Activated B cell treated with CpG ODN at 0.5 μM for 24 hours (primary cell): ENCODE data around the gene USP37. TPM values are rescaled to one million over a fixed set of nuclear protein-coding genes. Genes with fewer than 3 reads are reported as not detected.

Experiments
- ATAC-seq: fragments of 200-7000 bp; cut with Tn5 transposase; one replicate; pipeline ENCODE4 v1.10.0; 2021; ENCODE audit warnings: low read depth, mild to moderate bottlenecking, moderate library complexity
- CTCF ChIA-PET: fragments of 350-600 bp; sonication (Branson Sonifier 250); formaldehyde crosslinking; loops from one replicate; lab custom pipeline; 2021; ENCODE audit warnings: antibody characterized with exemption; lab: Charles Lee
- POLR2A ChIA-PET: fragments of 350-600 bp; sonication (Branson Sonifier 250); formaldehyde crosslinking; loops from one replicate; lab custom pipeline; 2021; ENCODE audit warnings: antibody characterized with exemption; lab: Charles Lee
- DNase-seq: peaks from one replicate; pipeline ENCODE4 v3.0.0; 2022
- H3K27ac Mint-ChIP-seq: one replicate; pipeline ENCODE4 v1.8.0; 2020; ENCODE audit warnings: mixed read lengths
- H3K27me3 Mint-ChIP-seq: one replicate; pipeline ENCODE4 v1.8.0; 2021; ENCODE audit warnings: mixed read lengths
- H3K36me3 Mint-ChIP-seq: one replicate; pipeline ENCODE4 v1.8.0; 2021; ENCODE audit warnings: low read depth, mixed read lengths
- H3K4me1 Mint-ChIP-seq: one replicate; pipeline ENCODE4 v1.8.0; 2021; ENCODE audit warnings: mixed read lengths
- H3K4me3 Mint-ChIP-seq: one replicate; pipeline ENCODE4 v1.8.0; 2020; ENCODE audit warnings: mild to moderate bottlenecking, mixed read lengths
- H3K9me3 Mint-ChIP-seq: one replicate; pipeline ENCODE4 v1.8.0; 2020; ENCODE audit warnings: mixed read lengths
- CTCF ChIP-seq: fragments of 200-600 bp; IDR thresholded peaks from one replicate; pipeline ENCODE4 v1.8.0; 2022; ENCODE audit warnings: antibody characterized with exemption, mild to moderate bottlenecking
- intact Hi-C: fragments of 100-400 bp; cut with micrococcal nuclease; formaldehyde crosslinking; loops from one replicate; pipeline ENCODE4 v1.15.1; 2024
- total RNA-seq: library from RNA; stranded (reverse); gene quantifications from 2 replicates; pipeline ENCODE4 v1.2.3, GENCODE V29; 2022

Gene USP37
- total RNA-seq, 1 donor from 2014 or later = 23.1 TPM

- Mint-ChIP-seq H3K9me3 (no peaks in the 10 kb centered on the region), H3K36me3 (peaks cover 37% of the 10 kb centered on the region), H3K4me3 (no peak overlapping the region), H3K27me3 (no peaks in the 10 kb centered on the region), H3K4me1 (no peaks in the 10 kb centered on the region), H3K27ac (no peak overlapping the region)
- intact Hi-C loops = no loop called here
- no peak for ATAC-seq
- ChIA-PET CTCF (no interaction called here), POLR2A (interaction anchor here (0.6 kb wide), 1 partner anchor 10 kb away, joined by 3 read pairs; no protein-coding TSS in a partner anchor)
- DNase-seq = no peak
- no peak for TF ChIP-seq CTCF
Measured at GRCh38 chr2:218445602-218446001, 122.5 kb downstream of the USP37 start.

DNA sequence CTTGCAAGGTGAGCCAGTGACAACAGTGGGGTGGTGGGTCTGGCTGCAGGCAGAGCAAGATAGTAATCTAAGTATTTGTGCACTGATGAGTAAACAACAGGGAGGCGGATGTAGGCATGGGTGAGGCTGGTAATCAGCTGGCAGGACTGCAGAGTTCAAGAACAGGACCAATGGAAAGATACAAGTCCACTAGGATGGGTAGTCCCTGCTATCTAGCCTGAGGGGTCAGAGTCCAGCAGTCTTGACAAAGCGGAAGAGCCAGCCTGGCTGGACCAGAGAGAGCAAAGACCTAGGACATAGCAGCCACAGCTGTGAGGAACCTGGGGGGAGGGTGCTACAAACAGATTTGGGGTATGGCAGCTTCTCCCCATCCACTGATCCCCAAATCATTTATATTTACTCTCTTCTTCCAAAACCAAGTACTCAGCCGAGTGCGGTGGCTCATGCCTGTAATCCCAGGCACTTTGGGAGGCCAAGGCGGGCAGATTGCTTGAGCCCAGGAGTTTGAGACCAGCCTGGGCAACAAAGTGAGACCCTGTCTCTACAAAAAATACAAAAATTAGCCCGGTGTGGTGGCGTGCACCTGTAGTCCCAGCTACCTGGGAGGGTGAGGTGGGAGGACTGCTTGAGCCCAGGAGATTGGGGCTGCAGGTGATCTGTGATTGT, 123.3 kb downstream of the USP37 start:
- Mint-ChIP-seq H3K27ac (no peak overlapping the region), H3K4me1 (no peaks in the 10 kb centered on the region), H3K4me3 (no peak overlapping the region), H3K36me3 (peaks cover 30% of the 10 kb centered on the region), H3K9me3 (no peaks in the 10 kb centered on the region), H3K27me3 (no peaks in the 10 kb centered on the region)
- POLR2A ChIA-PET = no interaction called here
- ATAC-seq (no peak), DNase-seq (no peak)
- no peak for TF ChIP-seq CTCF
- intact Hi-C loops = no loop called here
- CTCF ChIA-PET = no interaction called here

DNA sequence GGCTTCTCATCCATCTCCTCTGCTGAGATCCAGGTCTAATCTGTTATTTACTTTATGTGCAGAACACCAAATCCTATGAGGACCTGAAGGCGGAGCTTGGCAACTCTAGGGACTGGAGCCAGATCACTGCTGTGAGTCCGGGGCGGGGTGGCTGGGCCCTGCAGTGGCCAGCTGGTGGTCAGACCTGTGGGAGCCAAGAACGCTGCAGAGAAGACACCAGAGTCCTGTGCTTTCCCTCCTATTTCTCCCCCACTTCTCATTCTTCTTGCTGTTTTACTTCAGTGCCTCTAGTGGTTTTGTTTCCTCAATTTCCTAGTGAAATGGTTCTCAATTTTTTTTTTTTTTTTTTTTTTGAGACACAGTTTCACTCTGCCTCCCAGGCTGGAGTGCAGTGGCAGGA, 129.6 kb downstream of the USP37 start:
- no peak for DNase-seq
- Mint-ChIP-seq H3K9me3 (no peaks in the 10 kb centered on the region), H3K27me3 (no peaks in the 10 kb centered on the region), H3K36me3 (no peaks in the 10 kb centered on the region), H3K4me3 (no peak overlapping the region), H3K4me1 (peaks cover 20% of the 10 kb centered on the region), H3K27ac (no peak overlapping the region)
- POLR2A ChIA-PET = no interaction called here
- intact Hi-C loops = no loop called here
- no peak for ATAC-seq
- CTCF ChIA-PET = no interaction called here
- no peak for TF ChIP-seq CTCF

DNA sequence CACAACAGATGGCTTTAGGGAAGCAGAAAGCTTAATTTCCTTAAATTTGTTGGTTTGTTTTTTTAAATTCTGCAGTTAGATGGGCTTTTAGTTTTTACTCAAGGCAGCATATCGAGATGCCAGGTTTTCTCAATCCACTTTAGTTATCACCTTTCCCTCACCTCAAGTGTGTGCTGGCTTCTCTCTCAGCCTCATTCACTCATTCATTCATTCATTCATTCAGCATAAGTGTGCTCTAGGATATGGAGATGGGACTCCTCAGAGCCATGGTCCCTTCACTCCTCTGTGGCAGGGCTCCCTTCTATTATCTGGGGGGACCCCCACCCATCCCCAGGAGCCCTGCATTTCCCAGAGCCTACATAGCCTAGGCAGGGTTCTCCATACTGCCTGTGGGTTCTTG, 130.2 kb downstream of the USP37 start:
- no peak for TF ChIP-seq CTCF
- POLR2A ChIA-PET = interaction anchor here (0.6 kb wide), 1 partner anchor 38 kb away, joined by 5 read pairs; the partner anchor contains the start of gene CTDSP1

GRCh38 chr2:218436992-218437391, 131.2 kb downstream of the USP37 start:
- Mint-ChIP-seq H3K4me1 (peaks cover 20% of the 10 kb centered on the region), H3K9me3 (no peaks in the 10 kb centered on the region), H3K27ac (no peak overlapping the region), H3K27me3 (no peaks in the 10 kb centered on the region), H3K36me3 (no peaks in the 10 kb centered on the region), H3K4me3 (no peak overlapping the region)
- CTCF ChIA-PET = no interaction called here
- POLR2A ChIA-PET = no interaction called here
- ATAC-seq (no peak), DNase-seq (no peak)
- intact Hi-C loops = no loop called here
- TF ChIP-seq CTCF = no peak

More for the DNA sequence above, 130.2 kb downstream of the USP37 start:
- Mint-ChIP-seq H3K27me3 (no peaks in the 10 kb centered on the region), H3K4me3 (no peak overlapping the region), H3K36me3 (no peaks in the 10 kb centered on the region), H3K27ac (no peak overlapping the region), H3K9me3 (no peaks in the 10 kb centered on the region), H3K4me1 (peaks cover 20% of the 10 kb centered on the region)
- DNase-seq = no peak
- CTCF ChIA-PET = no interaction called here
- no peak for ATAC-seq
- intact Hi-C loops = no loop called here
